Esophagus muscularis mucosa (tissue), 4 donors: ENCODE measurements around the gene URB1. TPM values are rescaled to one million over a fixed set of nuclear protein-coding genes. Genes with fewer than 3 reads are reported as not detected.

Experiments
- DNase-seq: peaks from one replicate; pipeline ENCODE4 v3.0.0-alpha.2; 2017; ENCODE audit errors: extremely low spot score
- H3K27ac ChIP-seq, 4 donors: fragments of 200-600 bp; sonication (generic); replicated peaks in 1 of 4; 1 replicate in 3 of 4; 2 replicates in 1 of 4; pipeline ENCODE4 v1.5.1; 2016 to 2019; ENCODE audit warnings: mild to moderate bottlenecking in 1 of 4
- H3K27me3 ChIP-seq, 4 donors: fragments of 200-600 bp; sonication (generic); one replicate each; pipeline versions ENCODE4 v1.5.1 to v1.6.0; 2016 to 2019
- H3K36me3 ChIP-seq, 4 donors: fragments of 200-600 bp; sonication (generic); one replicate each; pipeline ENCODE4 v1.5.1; 2016 to 2019
- H3K4me1 ChIP-seq, 4 donors: fragments of 200-600 bp; sonication (generic); one replicate each; pipeline ENCODE4 v1.5.1; 2016 to 2019
- H3K4me3 ChIP-seq, 4 donors: fragments of 200-600 bp; sonication (generic); 1 replicate in 2 of 4; 2 replicates in 2 of 4; pipeline ENCODE4 v1.5.1; 2016 to 2019; ENCODE audit warnings: mild to moderate bottlenecking in 4 of 4, moderate library complexity in 1 of 4
- H3K9me3 ChIP-seq, 4 donors: fragments of 200-600 bp; sonication (generic); 1 replicate in 3 of 4; 2 replicates in 1 of 4; pipeline ENCODE4 v1.5.1; 2016 to 2019
- EP300 ChIP-seq: sonication (generic); formaldehyde crosslinking; IDR thresholded peaks from one replicate; pipeline ENCODE4 v1.6.1; 2017; ENCODE audit warnings: antibody characterized with exemption
- POLR2A ChIP-seq: fragments of 450-650 bp; IDR thresholded peaks from one replicate; pipeline ENCODE4 v1.6.1; 2017; ENCODE audit warnings: antibody characterized with exemption, moderate library complexity, mild to moderate bottlenecking, low read depth
- POLR2AphosphoS5 ChIP-seq, 2 donors: sonication (generic); formaldehyde crosslinking; IDR thresholded peaks; one replicate each; pipeline ENCODE4 v1.6.1; 2017; ENCODE audit warnings: antibody characterized with exemption in 2 of 2
- WGBS: methylation state at CpG from one replicate; pipeline ENCODE4 v1.1.5; 2018; 5-methylcytosine and 5-hydroxymethylcytosine counted together
- intact Hi-C: fragments of 100-400 bp; cut with DNase I; formaldehyde crosslinking; loops from one replicate; pipeline ENCODE4 v1.15.1; 2023
- total RNA-seq, 4 donors: library from RNA; depleted of rRNA; stranded (reverse); fragments of >200 nt; gene quantifications; one replicate each; pipeline versions ENCODE4 v1.1.0 to v1.2.1, GENCODE V29; 2016
- TF ChIP-seq, protein P1 (sequence below), 3 experiments: fragments of 200-600 bp in 2 of 3; fragments of 450-650 bp in 1 of 3; sonication (generic) in 2 of 3; IDR thresholded peaks; one replicate each; pipeline ENCODE4 v1.5.1; 2017 to 2019; ENCODE audit warnings: antibody characterized with exemption in 3 of 3, mild to moderate bottlenecking in 2 of 3, moderate library complexity in 1 of 3

Gene URB1
- total RNA-seq, 4 donors from 2014 or later, result 14.1 to 31.0 (median 22.4) TPM

DNA sequence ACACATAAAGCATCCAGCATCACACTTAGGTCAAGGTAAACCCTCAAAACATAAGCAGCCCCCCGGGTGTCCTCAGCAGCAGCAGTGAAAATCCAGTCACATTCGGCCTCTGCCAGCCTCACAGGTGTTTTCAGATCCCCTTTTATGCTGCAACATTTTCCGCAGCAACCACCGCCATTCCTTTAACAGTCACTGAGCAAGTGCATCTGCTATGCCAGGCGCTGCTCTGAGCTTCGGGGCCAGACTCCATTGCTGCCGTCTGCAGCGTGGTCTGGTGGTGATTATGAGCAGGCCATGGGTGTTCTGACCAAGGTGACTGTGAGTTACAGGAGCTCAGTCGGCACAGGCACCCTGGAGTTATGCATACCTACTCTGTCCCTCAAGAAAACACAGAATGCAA lies 4.5 kb downstream of the URB1 start:
- TF ChIP-seq EP300 (no peak), POLR2AphosphoS5 (IDR thresholded peaks at IDR 0.05) (no peak)
- H3K4me3 ChIP-seq, result no peak overlapping the region
- H3K27ac ChIP-seq, result no peak overlapping the region
- no peaks in the 10 kb centered on the region for H3K9me3 ChIP-seq
- intact Hi-C loops, result no loop called here
- WGBS, result 81% methylated on average over 4 of the region's 9 CpGs
- peaks cover 41 to 54% (median 48%) of the 10 kb centered on the region in 4 donors for H3K4me1 ChIP-seq
- DNase-seq, result no peak
- peaks cover 12 to 38% (median 18%) of the 10 kb centered on the region in 4 donors for H3K36me3 ChIP-seq
- no peaks in the 10 kb centered on the region for H3K27me3 ChIP-seq

DNA sequence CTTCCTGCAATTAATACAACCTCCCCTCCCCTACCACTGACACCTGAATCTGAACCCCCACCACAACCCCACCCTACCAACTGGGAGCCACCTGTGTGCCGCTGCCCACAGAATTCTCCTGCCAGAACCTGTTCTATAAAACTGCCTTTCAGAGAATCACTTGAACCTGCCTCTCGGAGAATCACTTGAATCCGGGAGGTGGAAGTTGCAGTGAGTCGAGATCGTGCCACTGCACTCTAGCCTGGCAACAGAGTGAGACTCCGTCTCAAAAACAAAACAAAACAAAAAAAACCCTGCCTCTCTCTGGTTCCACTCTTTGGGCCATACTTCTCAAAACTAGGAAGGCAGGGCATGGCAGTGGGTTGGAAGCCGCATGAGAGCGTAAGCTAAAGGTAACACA lies 5.7 kb downstream of the URB1 start:
- Histone ChIP-seq H3K36me3 (peaks cover 12 to 49% (median 28%) of the 10 kb centered on the region in 4 donors), H3K27me3 (no peaks in the 10 kb centered on the region), H3K4me1 (peaks cover 44 to 58% (median 51%) of the 10 kb centered on the region in 4 donors), H3K4me3 (no peak overlapping the region), H3K9me3 (no peaks in the 10 kb centered on the region), H3K27ac (peak overlapping the region in 3 of 4 donors; percentile 16 to 47 (median 43))
- TF ChIP-seq POLR2A, result no peak
- no peak for TF ChIP-seq POLR2AphosphoS5 (IDR thresholded peaks at IDR 0.05)
- no peak for TF ChIP-seq EP300
- TF ChIP-seq, protein P1, sequence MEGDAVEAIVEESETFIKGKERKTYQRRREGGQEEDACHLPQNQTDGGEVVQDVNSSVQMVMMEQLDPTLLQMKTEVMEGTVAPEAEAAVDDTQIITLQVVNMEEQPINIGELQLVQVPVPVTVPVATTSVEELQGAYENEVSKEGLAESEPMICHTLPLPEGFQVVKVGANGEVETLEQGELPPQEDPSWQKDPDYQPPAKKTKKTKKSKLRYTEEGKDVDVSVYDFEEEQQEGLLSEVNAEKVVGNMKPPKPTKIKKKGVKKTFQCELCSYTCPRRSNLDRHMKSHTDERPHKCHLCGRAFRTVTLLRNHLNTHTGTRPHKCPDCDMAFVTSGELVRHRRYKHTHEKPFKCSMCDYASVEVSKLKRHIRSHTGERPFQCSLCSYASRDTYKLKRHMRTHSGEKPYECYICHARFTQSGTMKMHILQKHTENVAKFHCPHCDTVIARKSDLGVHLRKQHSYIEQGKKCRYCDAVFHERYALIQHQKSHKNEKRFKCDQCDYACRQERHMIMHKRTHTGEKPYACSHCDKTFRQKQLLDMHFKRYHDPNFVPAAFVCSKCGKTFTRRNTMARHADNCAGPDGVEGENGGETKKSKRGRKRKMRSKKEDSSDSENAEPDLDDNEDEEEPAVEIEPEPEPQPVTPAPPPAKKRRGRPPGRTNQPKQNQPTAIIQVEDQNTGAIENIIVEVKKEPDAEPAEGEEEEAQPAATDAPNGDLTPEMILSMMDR (IDR thresholded peaks at IDR 0.05), result no peak
- DNase-seq, result no peak
- intact Hi-C loops, result no loop called here
- WGBS, result 92% methylated on average over 8 of the region's 8 CpGs

- Histone ChIP-seq H3K9me3 (no peaks in the 10 kb centered on the region), H3K27ac (peak overlapping the region in 3 of 4 donors; percentile 42 to 47 (median 43)), H3K27me3 (no peaks in the 10 kb centered on the region), H3K36me3 (peaks cover 12 to 49% (median 33%) of the 10 kb centered on the region in 4 donors), H3K4me3 (no peak overlapping the region), H3K4me1 (peaks cover 36 to 53% (median 48%) of the 10 kb centered on the region in 4 donors)
- intact Hi-C loops, result no loop called here
- TF ChIP-seq EP300 (no peak), POLR2A (no peak), POLR2AphosphoS5 (IDR thresholded peaks at IDR 0.05) (peak in 1 of 2 donors; percentile 17)
- TF ChIP-seq, protein P1 (IDR thresholded peaks at IDR 0.05), result no peak
- no peak for DNase-seq
- 85% methylated on average over 4 of the region's 6 CpGs for WGBS
Measured at GRCh38 chr21:32386195-32386870, 6.5 kb downstream of the URB1 start.

DNA sequence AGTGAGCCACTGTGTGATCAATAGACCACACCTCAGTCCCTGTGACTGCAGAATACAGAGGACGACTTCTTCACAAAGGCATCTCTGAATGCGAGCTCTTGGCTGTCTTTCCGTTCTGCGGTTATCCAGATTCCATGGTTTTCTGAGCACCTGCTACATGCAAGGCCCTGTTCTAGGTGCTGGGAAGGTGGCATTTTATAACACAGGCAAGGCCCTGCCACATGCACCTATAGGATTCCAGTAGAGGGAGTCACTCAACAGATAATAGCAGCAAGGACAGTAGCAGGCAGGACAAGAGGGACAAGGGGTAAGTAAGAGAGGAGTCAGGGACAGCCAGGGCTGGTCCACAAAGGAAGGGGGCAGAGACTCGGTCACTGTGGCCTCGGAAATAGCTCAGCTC lies 9.0 kb downstream of the URB1 start:
- intact Hi-C loops, result no loop called here
- no peak for TF ChIP-seq EP300
- TF ChIP-seq POLR2A, result no peak
- TF ChIP-seq, protein P1 (IDR thresholded peaks at IDR 0.05), result no peak
- no peak for TF ChIP-seq POLR2AphosphoS5 (IDR thresholded peaks at IDR 0.05)
- H3K4me1 ChIP-seq, result peaks cover 30 to 48% (median 37%) of the 10 kb centered on the region in 4 donors
- WGBS, result 97% methylated on average over 6 of the region's 6 CpGs
- H3K27ac ChIP-seq, result peak overlapping the region in 2 of 4 donors; percentile 77 to 78
- H3K36me3 ChIP-seq, result peaks cover 12 to 59% (median 45%) of the 10 kb centered on the region in 4 donors
- no peaks in the 10 kb centered on the region for H3K27me3 ChIP-seq
- DNase-seq, result no peak
- no peaks in the 10 kb centered on the region for H3K9me3 ChIP-seq
- H3K4me3 ChIP-seq, result no peak overlapping the region

DNA sequence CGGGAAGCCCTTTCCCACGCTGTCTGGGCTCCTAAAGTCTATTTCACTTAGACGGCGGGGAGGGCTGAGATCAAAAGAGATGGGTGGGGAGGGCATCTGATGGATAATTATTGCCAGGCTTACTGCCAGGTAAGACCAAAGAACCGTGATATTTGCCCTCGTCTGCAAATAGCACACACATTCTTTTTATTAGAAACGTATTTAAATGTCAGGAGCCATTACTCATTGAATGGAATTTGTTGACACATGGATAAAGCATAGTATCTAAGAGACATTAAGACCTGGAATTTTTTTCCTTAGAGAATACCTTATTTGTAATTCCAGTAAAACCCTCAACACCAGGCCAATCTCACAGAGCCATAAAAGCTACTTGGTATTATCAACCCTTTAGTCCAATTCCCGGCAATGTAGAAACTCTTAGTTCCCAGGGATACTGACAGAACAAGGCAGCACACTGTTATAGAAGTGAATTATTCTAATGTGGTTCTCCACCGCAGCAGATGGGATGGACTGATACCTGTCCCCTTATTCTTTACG lies 10.6 kb downstream of the URB1 start:
- TF ChIP-seq POLR2AphosphoS5 (IDR thresholded peaks at IDR 0.05), result peak in 1 of 2 donors; percentile 27
- no peak for TF ChIP-seq EP300
- 67% methylated on average over 10 of the region's 10 CpGs for WGBS
- peaks cover 23 to 47% (median 30%) of the 10 kb centered on the region in 4 donors for H3K4me1 ChIP-seq
- H3K36me3 ChIP-seq, result peaks cover 12 to 66% (median 60%) of the 10 kb centered on the region in 4 donors
- DNase-seq, result no peak
- no peaks in the 10 kb centered on the region for H3K27me3 ChIP-seq
- peak overlapping the region; percentile 64 to 78 (median 77) for H3K27ac ChIP-seq
- no peaks in the 10 kb centered on the region for H3K9me3 ChIP-seq
- intact Hi-C loops, result no loop called here
- H3K4me3 ChIP-seq, result no peak overlapping the region
